Stimulated activated CD8-positive, alpha-beta memory T cell treated with anti-CD3 and anti-CD28 coated beads, Interleukin-7, amount 100 ng/mL, for 4 hours (primary cell): ENCODE measurements around the gene KDM2B.

Experiments
- DNase-seq, 2 donors: peaks; one replicate each; pipeline ENCODE4 v3.0.0-alpha.2; 2020; ENCODE audit warnings: low read depth in 2 of 2

Gene KDM2B

GRCh38 chr12:121430833-121431415 lies 149.9 kb downstream of the KDM2B start:
- no peak for DNase-seq

DNA sequence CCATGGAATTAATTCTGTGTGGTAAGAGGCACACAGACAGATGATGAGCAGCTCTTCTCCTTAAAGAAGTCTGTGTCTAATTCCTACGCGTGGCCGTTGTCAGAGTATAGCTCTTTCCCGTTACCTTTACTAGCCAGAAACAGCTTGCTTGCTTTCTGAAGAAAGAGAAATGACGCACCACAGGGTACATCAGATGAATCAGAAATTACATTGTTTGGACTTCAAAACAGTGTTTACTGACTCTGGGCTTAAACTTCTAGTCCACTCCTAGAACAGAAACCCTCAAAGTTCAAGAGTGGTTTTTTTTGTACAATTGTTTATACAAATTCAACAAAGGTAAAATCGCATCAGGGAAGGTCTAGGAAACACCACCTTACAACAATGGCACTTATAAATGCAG lies 151.9 kb downstream of the KDM2B start:
- DNase-seq, result no peak

DNA sequence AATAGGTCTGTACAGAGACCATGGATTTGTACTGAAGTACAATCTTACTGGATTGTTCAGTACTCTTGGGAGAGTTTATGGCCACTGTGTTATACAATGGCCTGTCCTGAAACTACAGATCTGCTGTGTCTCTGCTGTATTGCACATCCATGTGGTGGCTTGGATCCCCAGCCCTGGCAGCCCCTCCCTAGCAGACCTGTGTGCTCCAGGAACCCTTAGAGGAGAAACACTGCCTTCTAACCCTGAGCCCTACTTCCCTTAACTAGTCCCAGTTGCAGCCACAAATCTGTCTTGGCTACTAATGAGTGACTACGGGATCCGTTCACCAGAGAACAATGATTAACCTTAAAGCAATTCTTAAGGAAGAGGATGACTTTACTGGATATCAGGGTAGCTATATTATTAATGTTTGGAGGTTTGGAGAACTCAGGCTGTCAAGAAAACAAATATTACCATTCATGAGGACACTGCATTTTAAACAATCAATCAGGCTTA lies 153.2 kb downstream of the KDM2B start:
- no peak for DNase-seq

DNA sequence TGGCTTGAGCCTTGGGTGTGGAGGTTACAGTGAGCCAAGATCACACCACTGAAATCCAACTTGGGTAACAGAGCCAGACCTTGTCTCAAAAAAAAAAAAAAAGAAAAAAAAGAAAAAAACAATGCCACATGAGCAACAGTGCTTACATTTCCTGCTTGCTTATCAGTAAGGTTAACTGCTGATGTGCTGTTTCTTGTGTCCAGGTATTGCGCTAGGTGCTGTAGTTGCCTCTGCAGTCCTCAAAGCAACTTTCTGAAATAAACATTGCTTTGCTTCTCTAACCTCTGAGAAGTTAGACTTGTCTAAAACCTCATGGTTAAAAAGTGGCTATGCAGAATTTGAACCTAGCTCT lies 156.2 kb downstream of the KDM2B start:
- DNase-seq, result no peak

- DNase-seq, result no peak
Observed at GRCh38 chr12:121423682-121424623, 156.9 kb downstream of the KDM2B start.

DNA sequence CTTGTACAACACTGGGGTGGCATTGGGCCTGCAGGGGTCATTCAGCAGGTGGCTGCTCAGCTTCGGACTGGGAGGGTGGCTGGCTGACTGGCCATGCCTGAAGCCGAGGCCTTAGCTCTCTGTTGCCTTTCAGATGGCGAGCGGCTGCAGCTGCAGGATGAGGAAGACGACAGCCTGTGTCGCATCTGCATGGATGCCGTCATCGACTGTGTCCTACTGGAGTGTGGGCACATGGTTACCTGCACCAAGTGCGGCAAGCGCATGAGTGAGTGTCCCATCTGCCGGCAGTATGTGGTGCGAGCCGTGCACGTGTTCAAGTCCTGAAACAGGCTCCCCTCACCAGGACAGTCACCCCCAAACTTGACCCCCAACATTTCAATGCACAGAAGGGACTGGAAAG lies 157.6 kb downstream of the KDM2B start:
- DNase-seq, result no peak

GRCh38 chr12:121420109-121420508 lies 160.7 kb downstream of the KDM2B start:
- no peak for DNase-seq

DNA sequence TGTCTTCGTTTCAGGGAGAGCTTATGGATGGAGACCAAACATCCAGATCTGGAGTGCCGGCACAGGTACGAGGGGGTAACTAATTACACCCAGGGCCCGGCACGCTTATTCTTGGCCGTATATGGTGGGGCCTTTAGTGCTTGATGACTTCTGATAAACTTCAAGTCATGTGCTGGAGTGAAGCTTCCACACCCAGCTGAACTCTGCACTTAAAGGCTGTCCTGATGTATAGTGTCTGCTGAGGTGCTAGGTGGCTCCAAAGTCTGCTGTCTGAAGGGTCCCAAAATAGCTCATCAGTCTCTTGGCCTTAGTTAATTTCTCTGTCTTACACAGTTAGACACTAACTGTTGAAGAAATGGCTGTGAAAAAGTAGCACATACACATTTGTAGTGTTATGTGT lies 163.0 kb downstream of the KDM2B start:
- no peak for DNase-seq

DNA sequence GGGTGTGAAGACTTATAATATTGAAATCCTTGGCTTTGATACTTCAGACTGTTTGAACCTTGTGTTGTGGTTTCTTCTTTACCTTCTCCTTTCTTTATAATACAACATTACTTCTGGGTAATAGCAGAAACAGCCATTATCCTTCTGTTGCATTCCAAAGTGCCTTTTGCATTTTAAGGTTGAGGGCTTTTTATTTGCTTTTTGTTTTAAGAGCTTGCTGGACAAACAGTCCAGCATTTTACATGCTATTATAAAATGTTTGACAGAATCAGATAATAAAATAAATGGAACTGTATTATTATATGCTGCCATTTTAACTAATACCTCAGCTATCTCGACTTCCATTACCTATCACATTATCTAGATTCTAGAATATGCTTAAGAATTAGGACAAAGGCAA lies 166.9 kb downstream of the KDM2B start:
- no peak for DNase-seq

DNA sequence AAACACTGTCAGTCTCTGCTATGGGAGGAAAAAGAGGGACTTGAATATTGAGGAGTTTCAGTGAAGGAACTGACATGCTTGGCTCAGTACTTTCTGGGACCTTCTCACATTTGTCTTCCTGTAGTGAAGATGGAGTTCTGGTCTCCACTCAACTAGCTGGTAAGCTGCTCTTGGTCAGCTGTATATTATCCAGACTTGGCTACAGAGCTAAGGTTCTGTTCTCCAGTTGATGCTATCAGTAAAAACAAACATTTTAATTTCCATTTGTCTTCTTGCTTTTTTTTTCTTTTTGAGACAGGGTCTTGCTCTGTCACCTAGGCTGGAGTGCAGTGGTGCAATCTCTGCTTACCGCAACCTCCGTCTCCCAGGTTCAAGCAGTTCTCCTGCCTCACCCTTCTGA lies 175.6 kb downstream of the KDM2B start:
- DNase-seq, result no peak

DNA sequence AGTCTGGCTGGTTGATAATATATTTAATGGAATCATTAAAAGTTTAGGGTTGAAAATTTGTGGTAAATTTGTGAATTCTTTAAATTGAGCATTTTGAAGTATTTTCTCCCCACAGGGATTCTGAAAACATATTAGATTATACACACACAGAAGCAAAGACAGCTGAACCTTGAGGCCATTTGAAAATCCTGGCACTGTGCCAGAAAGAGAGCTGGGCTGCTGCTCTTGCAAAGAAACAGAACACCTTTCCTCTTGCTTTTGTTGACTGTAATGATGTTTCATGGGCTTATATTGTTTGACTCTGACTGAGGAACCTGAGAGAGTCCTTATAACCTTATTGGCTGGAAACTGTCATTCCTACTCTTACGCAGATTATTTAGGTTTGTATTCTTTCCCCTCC lies 176.1 kb downstream of the KDM2B start:
- no peak for DNase-seq

GRCh38 chr12:121403721-121404120 lies 177.1 kb downstream of the KDM2B start:
- DNase-seq, result no peak

- peak; percentile 38 to 46 for DNase-seq
Observed at GRCh38 chr12:121400332-121401139, 180.3 kb downstream of the KDM2B start.

DNA sequence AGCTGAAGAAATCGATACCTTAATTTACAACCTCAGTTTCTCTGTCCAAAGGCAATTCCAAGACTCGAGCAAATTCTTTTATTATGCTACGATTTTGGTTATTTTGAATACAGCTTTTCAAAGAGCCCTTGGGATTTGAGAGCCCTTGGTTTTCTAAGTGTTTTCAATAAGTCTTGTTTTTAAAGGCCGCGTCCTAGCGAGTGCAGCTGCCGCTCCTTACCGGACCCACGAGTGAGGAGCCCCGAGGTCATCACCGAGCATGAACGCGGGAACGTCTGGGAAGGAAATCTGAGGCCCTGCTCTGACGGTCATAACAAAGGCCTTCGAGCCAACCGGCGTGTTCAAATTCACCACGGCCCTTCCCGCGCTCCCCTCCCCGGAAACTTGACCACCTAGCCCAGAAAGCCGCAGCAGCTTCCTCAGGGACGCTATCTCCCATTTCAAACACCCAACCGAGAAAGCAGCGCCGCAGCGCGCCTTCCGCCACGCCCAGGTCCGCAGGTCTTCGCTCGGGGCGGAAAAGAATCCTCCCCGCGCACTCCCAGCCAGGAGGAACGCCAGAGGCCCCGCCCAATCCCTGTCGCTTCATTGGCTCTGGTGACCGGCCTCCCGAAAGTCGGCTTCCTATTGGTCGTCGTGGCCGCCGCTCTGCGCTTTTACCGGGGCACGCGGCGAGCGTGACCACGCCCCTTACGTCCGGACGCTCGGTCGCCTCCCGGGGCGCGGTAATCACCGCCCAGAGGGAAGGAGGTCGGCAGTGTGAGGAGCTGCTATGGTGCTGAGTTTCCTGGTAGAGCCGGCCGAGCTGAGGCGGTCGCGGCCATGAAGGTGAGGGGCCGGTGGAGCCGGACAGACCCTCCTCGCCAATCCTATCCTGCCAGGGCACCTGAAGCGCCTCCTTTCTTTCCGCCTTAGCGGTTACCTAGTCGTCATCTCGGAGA lies 181.2 kb downstream of the KDM2B start, which contains the start of gene RNF34:
TSS of gene RNF34 (plus strand) at position 728 of the 941 bp plus-strand sequence. CDS start at position 823, 95 bp downstream.
- DNase-seq, result peak; percentile 95 to 97

DNA sequence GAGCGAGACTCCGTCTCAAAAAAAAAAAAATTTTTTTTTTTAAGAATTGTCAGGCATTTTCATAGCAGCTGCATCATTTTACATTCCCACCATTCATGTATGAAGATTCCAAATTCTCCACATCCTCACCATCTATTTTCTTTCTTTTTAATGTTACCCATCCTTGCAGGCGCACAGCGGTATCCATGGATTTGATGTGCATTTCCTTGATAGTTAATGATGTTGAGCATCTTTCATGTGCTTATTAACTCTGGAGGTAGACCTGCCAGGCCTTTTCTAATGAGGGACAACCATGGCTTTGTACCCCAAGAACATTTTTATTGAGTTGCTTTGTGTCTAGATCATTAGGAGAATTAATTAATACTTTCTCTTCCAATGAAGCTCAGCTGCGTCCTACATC lies 182.5 kb downstream of the KDM2B start:
- DNase-seq, result no peak

- DNase-seq, result no peak
Observed at GRCh38 chr12:121397521-121397920, 183.3 kb downstream of the KDM2B start.

DNA sequence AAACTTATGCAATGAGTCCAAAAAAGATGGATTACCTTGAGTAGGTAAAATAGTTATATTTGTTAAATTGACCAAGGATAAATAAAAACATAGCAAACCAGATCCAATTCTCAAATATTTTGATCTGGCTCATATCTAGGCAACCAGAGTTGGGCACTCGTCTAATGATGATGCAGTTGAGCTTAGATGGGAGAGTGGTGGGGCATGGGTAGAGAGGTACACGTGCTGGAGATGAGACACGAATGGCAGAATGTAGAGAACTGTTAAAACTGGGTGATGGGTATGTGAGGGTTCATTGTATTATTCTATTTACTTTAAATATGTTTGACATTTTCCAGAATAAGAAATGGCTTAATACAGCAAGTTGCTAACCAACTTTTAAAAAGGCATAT lies 188.5 kb downstream of the KDM2B start:
- no peak for DNase-seq

GRCh38 chr12:121391619-121392324 lies 189.1 kb downstream of the KDM2B start:
- DNase-seq, result no peak

DNA sequence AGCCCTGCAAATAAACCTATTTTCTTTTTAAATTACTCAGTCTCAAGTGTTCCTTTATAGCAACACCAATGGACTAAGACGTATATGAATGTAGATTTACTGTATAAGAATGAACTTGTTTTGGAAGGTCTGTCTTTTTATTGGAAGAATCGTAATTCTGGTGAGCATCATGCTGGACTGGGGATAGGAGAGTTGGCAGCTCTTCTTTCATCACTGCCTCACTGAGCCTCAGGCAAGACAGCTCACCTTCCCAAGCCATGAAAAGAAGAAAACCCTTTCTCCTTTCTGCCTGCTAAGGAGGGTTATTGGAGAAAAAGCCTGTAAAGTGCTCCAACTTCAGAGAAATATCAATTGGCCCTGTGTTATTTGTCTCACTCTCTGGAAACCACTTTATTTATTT lies 190.0 kb downstream of the KDM2B start:
- no peak for DNase-seq

DNA sequence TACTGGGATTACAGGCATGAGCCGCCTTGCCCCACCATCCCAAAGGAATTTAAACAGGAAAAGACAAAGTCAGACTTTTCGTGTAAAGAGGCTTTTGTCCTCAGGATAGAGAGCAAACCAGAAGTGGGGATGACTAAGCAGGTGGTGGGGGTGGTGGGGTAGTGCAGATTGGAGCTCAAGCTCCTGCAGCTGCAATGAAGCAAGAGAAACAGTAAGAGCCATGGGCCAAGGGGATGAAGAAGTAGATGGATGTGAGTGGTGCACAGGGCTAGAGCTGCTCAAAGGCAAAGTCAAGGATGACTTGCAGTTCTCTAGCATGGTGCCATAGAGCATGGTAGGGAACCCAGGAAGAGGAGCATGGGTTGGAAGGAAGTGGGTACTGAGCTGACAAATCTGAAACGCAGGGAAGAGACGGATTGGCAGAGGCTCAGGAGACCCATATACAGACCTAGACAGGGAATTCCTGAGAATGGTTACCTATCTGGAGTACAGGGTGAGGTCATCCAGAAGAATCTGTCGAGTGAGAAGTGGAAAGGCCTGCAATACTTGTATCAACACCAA lies 192.3 kb downstream of the KDM2B start:
- DNase-seq, result no peak
